Stimulated activated CD4-positive, alpha-beta T cell treated with anti-CD3 and anti-CD28 coated beads, Interleukin-2, amount 100 ng/mL, for 4 hours (primary cell): ENCODE results near the gene ADARB2.

Source experiments
- DNase-seq: peaks from one replicate; pipeline ENCODE4 v3.0.0-alpha.2; 2020; ENCODE audit warnings: low read depth

Gene ADARB2

GRCh38 chr10:1524540-1524939, 212.8 kb downstream of the ADARB2 start:
- DNase-seq: no peak

GRCh38 chr10:1523221-1523620, 214.1 kb downstream of the ADARB2 start:
- no peak for DNase-seq

GRCh38 chr10:1522237-1522636, 215.1 kb downstream of the ADARB2 start:
- DNase-seq: no peak

- no peak for DNase-seq
Measured at GRCh38 chr10:1521741-1522140, 215.6 kb downstream of the ADARB2 start.

GRCh38 chr10:1520909-1521565, 216.3 kb downstream of the ADARB2 start:
- DNase-seq: no peak

- DNase-seq: no peak
Measured at GRCh38 chr10:1519391-1519790, 217.9 kb downstream of the ADARB2 start.

- no peak for DNase-seq
Measured at GRCh38 chr10:1517684-1518083, 219.6 kb downstream of the ADARB2 start.

- DNase-seq: no peak
Measured at GRCh38 chr10:1516492-1517165, 220.7 kb downstream of the ADARB2 start.

- DNase-seq: no peak
Measured at GRCh38 chr10:1515780-1516491, 221.4 kb downstream of the ADARB2 start.

- no peak for DNase-seq
Measured at GRCh38 chr10:1515121-1515779, 222.1 kb downstream of the ADARB2 start.

GRCh38 chr10:1514681-1515080, 222.6 kb downstream of the ADARB2 start:
- no peak for DNase-seq

- DNase-seq: no peak
Measured at GRCh38 chr10:1513221-1513620, 224.1 kb downstream of the ADARB2 start.

- no peak for DNase-seq
Measured at GRCh38 chr10:1509011-1509530, 228.3 kb downstream of the ADARB2 start.

- DNase-seq: no peak
Measured at GRCh38 chr10:1508096-1508495, 229.2 kb downstream of the ADARB2 start.

- DNase-seq: no peak
Measured at GRCh38 chr10:1507436-1507835, 229.9 kb downstream of the ADARB2 start.

GRCh38 chr10:1504940-1505339, 232.4 kb downstream of the ADARB2 start:
- DNase-seq: no peak

GRCh38 chr10:1504286-1504685, 233.0 kb downstream of the ADARB2 start:
- DNase-seq: no peak

GRCh38 chr10:1502451-1502850, 234.9 kb downstream of the ADARB2 start:
- no peak for DNase-seq

GRCh38 chr10:1499359-1499957, 237.9 kb downstream of the ADARB2 start:
- no peak for DNase-seq

GRCh38 chr10:1498746-1499358, 238.5 kb downstream of the ADARB2 start:
- DNase-seq: no peak

- DNase-seq: no peak
Measured at GRCh38 chr10:1495915-1496517, 241.3 kb downstream of the ADARB2 start.
